ENCODE measurements around the gene WNT3A.

Gene WNT3A

GRCh38 chr1:228109073-228109961 lies 102.5 kb downstream of the WNT3A start, which contains the start of gene MRPL55:
TSS of gene MRPL55 (minus strand) at chr1:228109299. CDS start at chr1:228108260, 1,039 bp downstream.
- no peaks in the 10 kb centered on the region for H3K9me2 ChIP-seq (replicated peaks; ENCODE audit: low read depth, low read length)
- H2AFZ ChIP-seq (ENCODE audit: low read length), result peak within 1 kb of the TSS; percentile 99
- H3F3A ChIP-seq (ENCODE audit: low read depth), result no peaks in the 10 kb centered on the region
- peaks cover 16% of the 10 kb centered on the region for H3K4me1 ChIP-seq (ENCODE audit: insufficient read depth, low read length, poor library complexity, severe bottlenecking)
- peak within 1 kb of the TSS; percentile 86 for H3K4me2 ChIP-seq (ENCODE audit: low read depth, low read length, poor library complexity, severe bottlenecking)
- peaks cover 4% of the 10 kb centered on the region for H4K20me1 ChIP-seq (ENCODE audit: insufficient read depth, low read length, poor library complexity, severe bottlenecking)
- H3K27me3 ChIP-seq (ENCODE audit: insufficient read depth, low read length, poor library complexity, severe bottlenecking), result no peaks in the 10 kb centered on the region
- no peaks in the 10 kb centered on the region for H3K9me3 ChIP-seq (ENCODE audit: insufficient read depth, low read depth, low read length)
- H3K9ac ChIP-seq (ENCODE audit: low read depth, low read length, poor library complexity, severe bottlenecking), result peak within 1 kb of the TSS; percentile 90
- H3K36me3 ChIP-seq (ENCODE audit: insufficient read depth, low read length), result no peaks in the 10 kb centered on the region; the same call in 1 of the 2 replicates
- TF ChIP-seq EZH2phosphoT487 (IDR thresholded peaks at IDR 0.05; ENCODE audit: borderline replicate concordance), result no peak
- TF ChIP-seq CTCF (conservative IDR thresholded peaks at IDR 0.05; ENCODE audit: low read length), result no peak; the same call in 1 of the 2 replicates
- peak within 1 kb of the TSS; percentile 94 for H3K4me3 ChIP-seq (ENCODE audit: low read length, poor library complexity, severe bottlenecking)
- peaks cover 29% of the 10 kb centered on the region for H3K79me2 ChIP-seq (ENCODE audit: insufficient read depth, low read length)

- Histone ChIP-seq H3K9me2 (replicated peaks; ENCODE audit: low read depth, low read length) (no peaks in the 10 kb centered on the region), H3K27me3 (ENCODE audit: insufficient read depth, low read length, poor library complexity, severe bottlenecking) (no peaks in the 10 kb centered on the region), H3K9ac (ENCODE audit: low read depth, low read length, poor library complexity, severe bottlenecking) (peak overlapping the region; percentile 90), H3K4me2 (ENCODE audit: low read depth, low read length, poor library complexity, severe bottlenecking) (peak overlapping the region; percentile 86), H3K36me3 (ENCODE audit: insufficient read depth, low read length) (no peaks in the 10 kb centered on the region; the same call in 1 of the 2 replicates), H3K4me3 (ENCODE audit: low read length, poor library complexity, severe bottlenecking) (peak overlapping the region; percentile 94), H3F3A (ENCODE audit: low read depth) (no peaks in the 10 kb centered on the region), H3K79me2 (ENCODE audit: insufficient read depth, low read length) (peaks cover 22% of the 10 kb centered on the region), H2AFZ (ENCODE audit: low read length) (peak overlapping the region; percentile 99), H4K20me1 (ENCODE audit: insufficient read depth, low read length, poor library complexity, severe bottlenecking) (peaks cover 4% of the 10 kb centered on the region), H3K9me3 (ENCODE audit: insufficient read depth, low read depth, low read length) (no peaks in the 10 kb centered on the region), H3K4me1 (ENCODE audit: insufficient read depth, low read length, poor library complexity, severe bottlenecking) (peaks cover 16% of the 10 kb centered on the region)
- TF ChIP-seq CTCF (conservative IDR thresholded peaks at IDR 0.05; ENCODE audit: low read length) (no peak), EZH2phosphoT487 (IDR thresholded peaks at IDR 0.05; ENCODE audit: borderline replicate concordance) (no peak)
Observed at GRCh38 chr1:228109962-228110488, 103.2 kb downstream of the WNT3A start.

GRCh38 chr1:228110556-228110955 lies 103.8 kb downstream of the WNT3A start:
- no peaks in the 10 kb centered on the region for H3K9me2 ChIP-seq (replicated peaks; ENCODE audit: low read depth, low read length)
- H3K27me3 ChIP-seq (ENCODE audit: insufficient read depth, low read length, poor library complexity, severe bottlenecking), result no peaks in the 10 kb centered on the region
- TF ChIP-seq CTCF (conservative IDR thresholded peaks at IDR 0.05; ENCODE audit: low read length) (no peak), EZH2phosphoT487 (IDR thresholded peaks at IDR 0.05; ENCODE audit: borderline replicate concordance) (no peak)
- H3K4me3 ChIP-seq (ENCODE audit: low read length, poor library complexity, severe bottlenecking), result no peak overlapping the region
- H3K9ac ChIP-seq (ENCODE audit: low read depth, low read length, poor library complexity, severe bottlenecking), result no peak overlapping the region
- no peaks in the 10 kb centered on the region; the same call in 1 of the 2 replicates for H3K36me3 ChIP-seq (ENCODE audit: insufficient read depth, low read length)
- H3K4me1 ChIP-seq (ENCODE audit: insufficient read depth, low read length, poor library complexity, severe bottlenecking), result peaks cover 16% of the 10 kb centered on the region
- peaks cover 4% of the 10 kb centered on the region for H4K20me1 ChIP-seq (ENCODE audit: insufficient read depth, low read length, poor library complexity, severe bottlenecking)
- peaks cover 20% of the 10 kb centered on the region for H3K79me2 ChIP-seq (ENCODE audit: insufficient read depth, low read length)
- peak overlapping the region; percentile 86 for H3K4me2 ChIP-seq (ENCODE audit: low read depth, low read length, poor library complexity, severe bottlenecking)
- no peak overlapping the region for H2AFZ ChIP-seq (ENCODE audit: low read length)
- no peaks in the 10 kb centered on the region for H3F3A ChIP-seq (ENCODE audit: low read depth)
- H3K9me3 ChIP-seq (ENCODE audit: insufficient read depth, low read depth, low read length), result no peaks in the 10 kb centered on the region

All from Loucy (cell line).